NCI-H69 (cell line): Measurements from ENCODE around the gene HS6ST1.

Source experiments
- DNase-seq: peaks from one replicate; lab custom pipeline; 2025; lab: John Stamatoyannopoulos, UW

HS6ST1 gene

GRCh38 chr2:128298846-128299507, 19.7 kb downstream of the HS6ST1 start:
- DNase-seq = no peak

- no peak for DNase-seq
Observed at GRCh38 chr2:128298286-128298685, 20.4 kb downstream of the HS6ST1 start.

- no peak for DNase-seq
Observed at GRCh38 chr2:128293870-128294455, 24.7 kb downstream of the HS6ST1 start.

GRCh38 chr2:128293426-128293755, 25.3 kb downstream of the HS6ST1 start:
- DNase-seq = no peak

GRCh38 chr2:128292599-128293425, 25.9 kb downstream of the HS6ST1 start:
- peak; percentile 5 for DNase-seq

GRCh38 chr2:128291844-128292598, 26.6 kb downstream of the HS6ST1 start:
- no peak for DNase-seq

- DNase-seq = peak; percentile 28
Observed at GRCh38 chr2:128291161-128291843, 27.4 kb downstream of the HS6ST1 start.

- no peak for DNase-seq
Observed at GRCh38 chr2:128290356-128290755, 28.3 kb downstream of the HS6ST1 start.

- peak; percentile 64 for DNase-seq
Observed at GRCh38 chr2:128289439-128289838, 29.2 kb downstream of the HS6ST1 start.

- no peak for DNase-seq
Observed at GRCh38 chr2:128288781-128289180, 29.9 kb downstream of the HS6ST1 start.

GRCh38 chr2:128287780-128288735, 30.6 kb downstream of the HS6ST1 start:
- DNase-seq = no peak

GRCh38 chr2:128286905-128287779, 31.5 kb downstream of the HS6ST1 start:
- DNase-seq = no peak

- DNase-seq = no peak
Observed at GRCh38 chr2:128286011-128286721, 32.5 kb downstream of the HS6ST1 start.

- DNase-seq = no peak
Observed at GRCh38 chr2:128285329-128285931, 33.2 kb downstream of the HS6ST1 start.

- DNase-seq = no peak
Observed at GRCh38 chr2:128284841-128285240, 33.8 kb downstream of the HS6ST1 start.

- no peak for DNase-seq
Observed at GRCh38 chr2:128284037-128284441, 34.6 kb downstream of the HS6ST1 start.

GRCh38 chr2:128282976-128283810, 35.5 kb downstream of the HS6ST1 start:
- DNase-seq = no peak
